Stimulated activated CD8-positive, alpha-beta memory T cell treated with anti-CD3 and anti-CD28 coated beads, Interleukin-15, amount 100 ng/mL, for 4 hours (primary cell): Measurements from ENCODE around the gene ZSCAN20.

Source experiments
- DNase-seq, 2 donors: peaks; one replicate each; pipeline ENCODE4 v3.0.0-alpha.2; 2020; ENCODE audit warnings: low read depth in 2 of 2

The ZSCAN20 gene

GRCh38 chr1:33532250-33532649 is 59.8 kb downstream of the ZSCAN20 start:
- DNase-seq, result no peak

DNA sequence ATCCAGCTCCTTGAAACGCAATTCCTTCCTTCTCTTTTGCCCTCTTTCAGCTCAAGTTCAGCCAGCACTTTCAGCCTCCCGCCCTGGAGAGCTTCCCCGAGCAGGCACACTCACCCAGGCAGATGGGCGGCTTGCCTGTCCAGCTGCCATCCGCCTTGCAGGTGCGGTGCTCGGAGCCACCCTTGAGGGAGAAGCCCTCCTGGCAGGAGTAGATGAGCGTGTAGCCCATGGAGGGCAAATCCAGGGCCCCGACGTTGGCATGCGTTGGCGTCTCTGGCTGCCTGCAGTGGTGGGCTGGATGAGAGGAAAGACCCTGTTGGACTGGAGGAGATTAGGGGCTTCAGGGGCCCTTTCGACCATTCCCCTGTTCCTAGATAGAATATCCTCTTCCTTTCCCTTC is 60.5 kb downstream of the ZSCAN20 start:
- no peak for DNase-seq

- no peak for DNase-seq
These were observed 62.9 kb downstream of the ZSCAN20 start for GRCh38 chr1:33535334-33535733.

GRCh38 chr1:33537885-33538284 is 65.4 kb downstream of the ZSCAN20 start:
- no peak for DNase-seq

DNA sequence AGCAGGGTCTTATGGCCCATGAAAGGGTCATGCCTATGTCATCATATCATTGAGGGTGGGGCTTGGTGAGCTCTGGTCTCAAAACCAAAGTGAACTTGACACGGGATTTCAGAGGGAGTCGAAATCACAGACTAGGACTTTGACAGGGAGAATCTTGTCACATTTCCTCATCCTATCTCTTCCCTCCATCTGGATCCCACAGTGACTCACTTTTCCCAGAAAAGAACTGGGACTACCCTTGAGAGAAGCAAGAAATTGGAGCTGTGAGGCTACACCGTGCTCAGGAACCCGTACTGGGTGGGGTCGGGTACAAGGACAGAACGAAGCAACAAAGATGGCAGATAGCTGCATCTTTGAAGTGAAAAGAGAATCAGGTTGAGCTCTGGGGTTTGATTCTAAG is 69.5 kb downstream of the ZSCAN20 start:
- no peak for DNase-seq
